Measurements from ENCODE around the gene HSD17B12. TPM values are rescaled to one million over a fixed set of nuclear protein-coding genes. Genes with fewer than 3 reads are reported as not detected.
A peak's percentile ranks its signal among the peaks of the same experiment; 100 is the strongest.

The HSD17B12 gene
- total and polyA plus RNA-seq, 2 donors (not counting 3 experiments of a cell fraction or from before 2014, with no cell fraction given): 41.5 to 96.5 TPM

DNA sequence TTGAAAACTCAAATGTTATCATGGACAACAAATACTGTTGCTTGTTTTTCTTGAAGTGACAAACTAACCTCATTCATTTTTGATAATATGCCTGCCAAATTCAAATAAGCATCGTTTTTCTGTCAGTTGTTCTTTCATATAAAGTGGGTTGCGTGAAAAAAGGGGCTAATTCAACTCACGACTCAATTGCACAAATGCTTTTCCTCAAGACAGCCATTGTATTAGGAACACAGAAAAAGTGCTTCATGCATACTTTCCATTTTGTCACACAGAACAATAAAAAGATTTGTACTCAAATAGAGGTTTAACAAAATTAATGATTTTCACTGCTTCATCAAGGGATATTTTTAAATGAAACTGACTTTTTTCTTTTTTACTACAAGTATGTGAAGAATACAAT is 105.5 kb downstream of the HSD17B12 start:
- Histone ChIP-seq H2AFZ (ENCODE audit: low read depth, low read length) (no peak overlapping the region), H3K9ac (replicated peaks; ENCODE audit: extremely low read depth, insufficient read depth, low read length) (no peak overlapping the region), H3K9me1 (replicated peaks; ENCODE audit: control insufficient read depth, extremely low read depth, insufficient read depth, low read length) (no peaks in the 10 kb centered on the region), H3K36me3 (ENCODE audit: control insufficient read depth in 2 of 2, extremely low read depth in 1 of 2, insufficient read depth in 2 of 2, low read length in 2 of 2) (no peaks in the 10 kb centered on the region), H3K9me3 (replicated peaks; ENCODE audit: control insufficient read depth, insufficient read depth, low read length) (no peaks in the 10 kb centered on the region), H3K27me3 (ENCODE audit: control insufficient read depth in 2 of 2, insufficient read depth in 2 of 2, low read length in 2 of 2) (no peaks in the 10 kb centered on the region), H3K79me2 (ENCODE audit: control insufficient read depth, insufficient read depth, low read length) (peaks cover 18% of the 10 kb centered on the region), H3K4me1 (ENCODE audit: control insufficient read depth, extremely low read depth, insufficient read depth, low read length) (peaks cover 3% of the 10 kb centered on the region), H3K4me2 (ENCODE audit: insufficient read depth, low read length) (no peak overlapping the region), H4K20me1 (replicated peaks; ENCODE audit: control insufficient read depth, extremely low read depth, insufficient read depth, low read length) (no peaks in the 10 kb centered on the region), H3K27ac (ENCODE audit: insufficient read depth, low read depth, low read length) (no peak overlapping the region), H3K4me3 (replicated peaks in 1 of 3; ENCODE audit: insufficient read depth in 1 of 3, low read depth in 1 of 3, low read length in 3 of 3) (no peak overlapping the region)
- CTCF ChIA-PET: interaction anchor here (0.9 kb wide), 1 partner anchor 14 kb away, joined by 3 read pairs; no protein-coding TSS in a partner anchor
- DNase-seq (ENCODE audit: low read depth, low spot score): no peak
- FAIRE-seq: peak; percentile 43
- dilution Hi-C loops (cut with MboI; ENCODE audit: extremely low pct_ligation_motif_present, low sequenced_read_pairs): no loop called here
- TF ChIP-seq, protein P1, sequence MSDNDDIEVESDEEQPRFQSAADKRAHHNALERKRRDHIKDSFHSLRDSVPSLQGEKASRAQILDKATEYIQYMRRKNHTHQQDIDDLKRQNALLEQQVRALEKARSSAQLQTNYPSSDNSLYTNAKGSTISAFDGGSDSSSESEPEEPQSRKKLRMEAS (IDR thresholded peaks at IDR 0.05; ENCODE audit: insufficient read depth, insufficient read length): no peak
- no peak for TF ChIP-seq EZH2 (IDR thresholded peaks at IDR 0.05; ENCODE audit: borderline replicate concordance, low read depth, low read length, severe bottlenecking)
- TF ChIP-seq, protein P2, sequence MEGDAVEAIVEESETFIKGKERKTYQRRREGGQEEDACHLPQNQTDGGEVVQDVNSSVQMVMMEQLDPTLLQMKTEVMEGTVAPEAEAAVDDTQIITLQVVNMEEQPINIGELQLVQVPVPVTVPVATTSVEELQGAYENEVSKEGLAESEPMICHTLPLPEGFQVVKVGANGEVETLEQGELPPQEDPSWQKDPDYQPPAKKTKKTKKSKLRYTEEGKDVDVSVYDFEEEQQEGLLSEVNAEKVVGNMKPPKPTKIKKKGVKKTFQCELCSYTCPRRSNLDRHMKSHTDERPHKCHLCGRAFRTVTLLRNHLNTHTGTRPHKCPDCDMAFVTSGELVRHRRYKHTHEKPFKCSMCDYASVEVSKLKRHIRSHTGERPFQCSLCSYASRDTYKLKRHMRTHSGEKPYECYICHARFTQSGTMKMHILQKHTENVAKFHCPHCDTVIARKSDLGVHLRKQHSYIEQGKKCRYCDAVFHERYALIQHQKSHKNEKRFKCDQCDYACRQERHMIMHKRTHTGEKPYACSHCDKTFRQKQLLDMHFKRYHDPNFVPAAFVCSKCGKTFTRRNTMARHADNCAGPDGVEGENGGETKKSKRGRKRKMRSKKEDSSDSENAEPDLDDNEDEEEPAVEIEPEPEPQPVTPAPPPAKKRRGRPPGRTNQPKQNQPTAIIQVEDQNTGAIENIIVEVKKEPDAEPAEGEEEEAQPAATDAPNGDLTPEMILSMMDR (IDR thresholded peaks at IDR 0.05; ENCODE audit: extremely low read depth in 1 of 2, insufficient read depth in 1 of 2, low read depth in 1 of 2, low read length in 2 of 2): no peak
- no peak for TF ChIP-seq POLR2AphosphoS5 (IDR thresholded peaks at IDR 0.05; ENCODE audit: insufficient read depth, low read depth, low read length)
- no peak for TF ChIP-seq JUN (IDR thresholded peaks at IDR 0.05; ENCODE audit: borderline replicate concordance, insufficient read depth, insufficient read length, low read depth)
- no peak for TF ChIP-seq FOS (IDR thresholded peaks at IDR 0.05; ENCODE audit: borderline replicate concordance, insufficient read depth, low read length)
- no peak for TF ChIP-seq GATA2 (IDR thresholded peaks at IDR 0.05; ENCODE audit: insufficient read depth, insufficient read length, low read depth, low read length)
- intact Hi-C loops (cut with micrococcal nuclease): no loop called here
- no TSS peak for BruUV-seq (replicated peaks)
- POLR2A ChIA-PET: no interaction called here

Measured in endothelial cell of umbilical vein (primary cell).